Measurements from ENCODE around the gene DYNLT2B.

DNA sequence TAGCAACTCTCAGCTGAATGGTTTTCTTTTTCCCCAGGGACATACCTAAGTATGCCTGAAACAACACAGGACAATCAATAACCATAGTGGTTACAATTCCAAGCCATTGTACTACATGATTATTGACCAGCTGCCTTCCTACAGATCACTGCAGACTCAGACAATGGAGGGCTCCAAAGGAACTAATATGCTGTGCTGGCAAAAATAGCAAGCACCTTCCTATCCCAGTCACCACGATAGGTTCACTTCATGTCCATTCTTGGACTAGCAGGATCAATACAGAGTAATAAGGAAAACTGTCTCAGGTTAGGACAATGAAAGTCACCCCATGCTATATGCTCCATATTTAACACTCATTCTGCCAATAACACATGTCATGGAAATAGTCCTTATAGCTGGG is 37.6 kb upstream of the DYNLT2B start:
- TF ChIP-seq, protein P1, sequence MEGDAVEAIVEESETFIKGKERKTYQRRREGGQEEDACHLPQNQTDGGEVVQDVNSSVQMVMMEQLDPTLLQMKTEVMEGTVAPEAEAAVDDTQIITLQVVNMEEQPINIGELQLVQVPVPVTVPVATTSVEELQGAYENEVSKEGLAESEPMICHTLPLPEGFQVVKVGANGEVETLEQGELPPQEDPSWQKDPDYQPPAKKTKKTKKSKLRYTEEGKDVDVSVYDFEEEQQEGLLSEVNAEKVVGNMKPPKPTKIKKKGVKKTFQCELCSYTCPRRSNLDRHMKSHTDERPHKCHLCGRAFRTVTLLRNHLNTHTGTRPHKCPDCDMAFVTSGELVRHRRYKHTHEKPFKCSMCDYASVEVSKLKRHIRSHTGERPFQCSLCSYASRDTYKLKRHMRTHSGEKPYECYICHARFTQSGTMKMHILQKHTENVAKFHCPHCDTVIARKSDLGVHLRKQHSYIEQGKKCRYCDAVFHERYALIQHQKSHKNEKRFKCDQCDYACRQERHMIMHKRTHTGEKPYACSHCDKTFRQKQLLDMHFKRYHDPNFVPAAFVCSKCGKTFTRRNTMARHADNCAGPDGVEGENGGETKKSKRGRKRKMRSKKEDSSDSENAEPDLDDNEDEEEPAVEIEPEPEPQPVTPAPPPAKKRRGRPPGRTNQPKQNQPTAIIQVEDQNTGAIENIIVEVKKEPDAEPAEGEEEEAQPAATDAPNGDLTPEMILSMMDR (conservative IDR thresholded peaks at IDR 0.05): no peak
- no peak for TF ChIP-seq ZFX (IDR thresholded peaks at IDR 0.05)

Data from C4-2B (cell line).